ENCODE measurements around the gene INTS13. TPM values are rescaled to one million over a fixed set of nuclear protein-coding genes. Genes with fewer than 3 reads are reported as not detected.

The INTS13 gene
- total and polyA plus RNA-seq, 2 donors (not counting 1 experiment from before 2014, with no cell fraction given): 9.2 to 16.2 TPM

GRCh38 chr12:26861690-26862089 lies 76.1 kb downstream of the INTS13 start:
- no peak overlapping the region for H3K4me3 Mint-ChIP-seq
- CTCF ChIA-PET: interaction anchor here (1.2 kb wide), 1 partner anchor 17 kb away, joined by 3 read pairs; no protein-coding TSS in a partner anchor
- TF ChIP-seq EZH2 (IDR thresholded peaks at IDR 0.05; ENCODE audit: borderline replicate concordance, insufficient read depth, low read depth, low read length, poor library complexity, severe bottlenecking) (no peak), CTCF (IDR thresholded peaks at IDR 0.05) (no peak)

GRCh38 chr12:26857465-26858176 lies 80.2 kb downstream of the INTS13 start:
- no peak overlapping the region for H3K4me3 ChIP-seq (ENCODE audit: control extremely low read depth in 1 of 5, extremely low read depth in 1 of 5, insufficient read depth in 1 of 5, low read depth in 2 of 5, low read length in 4 of 5)
- Mint-ChIP-seq H3K27ac (no peak overlapping the region), H3K4me1 (no peaks in the 10 kb centered on the region), H3K9me3 (ENCODE audit: insufficient read depth) (no peaks in the 10 kb centered on the region), H3K27me3 (no peaks in the 10 kb centered on the region), H3K4me3 (no peak overlapping the region)
- H3K79me2 ChIP-seq (ENCODE audit: control insufficient read depth, insufficient read depth, low read length): no peaks in the 10 kb centered on the region
- ATAC-seq (ENCODE audit: low read depth) (no peak), DNase-seq (no peak)
- intact Hi-C loops (cut with micrococcal nuclease): no loop called here
- ChIA-PET CTCF (interaction anchor here (1.2 to 6.8 kb wide), 4 partner anchors 10 to 448 kb away, joined by 3 to 33 read pairs (median 7); no protein-coding TSS in a partner anchor), POLR2A (no interaction called here)
- H3K9ac ChIP-seq (ENCODE audit: low read length): no peak overlapping the region
- no peaks in the 10 kb centered on the region for H3K27me3 ChIP-seq (replicated peaks in 1 of 4; ENCODE audit: control extremely low read depth in 1 of 4, control insufficient read depth in 3 of 4, insufficient read depth in 4 of 4, low read length in 3 of 4)
- no peaks in the 10 kb centered on the region for H4K20me1 ChIP-seq (ENCODE audit: control insufficient read depth, insufficient read depth, low read length, poor library complexity, severe bottlenecking)
- H3K9me3 ChIP-seq (ENCODE audit: control extremely low read depth in 1 of 3, control insufficient read depth in 2 of 3, insufficient read depth in 1 of 3, low read length in 2 of 3): peaks cover 0 to 3% (median 0%) of the 10 kb centered on the region in 3 donors
- TF ChIP-seq CTCF (IDR thresholded peaks at IDR 0.05) (no peak), EZH2 (IDR thresholded peaks at IDR 0.05; ENCODE audit: borderline replicate concordance, insufficient read depth, low read depth, low read length, poor library complexity, severe bottlenecking) (no peak)
- H3K4me1 ChIP-seq (ENCODE audit: control insufficient read depth in 2 of 2, insufficient read depth in 2 of 2, low read length in 2 of 2): peaks cover 3 to 8% of the 10 kb centered on the region in 2 donors
- no peak overlapping the region for H2AFZ ChIP-seq (ENCODE audit: insufficient read depth, low read depth, low read length, poor library complexity, severe bottlenecking)
- H3K36me3 ChIP-seq (replicated peaks in 1 of 2; ENCODE audit: control extremely low read depth in 1 of 2, control insufficient read depth in 1 of 2, extremely low read depth in 1 of 2, insufficient read depth in 2 of 2, low read length in 1 of 2): no peaks in the 10 kb centered on the region
- WGBS (ENCODE audit: insufficient coverage): 83% methylated on average over 5 of the region's 6 CpGs
- H3K27ac ChIP-seq (ENCODE audit: low read length in 2 of 2): no peak overlapping the region
- no peak overlapping the region for H3K4me2 ChIP-seq (replicated peaks; ENCODE audit: low read depth, low read length, poor library complexity, severe bottlenecking)

More at GRCh38 chr12:26861690-26862089, 76.1 kb downstream of the INTS13 start:
- DNase-seq (no peak), ATAC-seq (ENCODE audit: low read depth) (no peak)
- Histone ChIP-seq H3K36me3 (replicated peaks in 1 of 2; ENCODE audit: control extremely low read depth in 1 of 2, control insufficient read depth in 1 of 2, extremely low read depth in 1 of 2, insufficient read depth in 2 of 2, low read length in 1 of 2) (no peaks in the 10 kb centered on the region), H3K79me2 (ENCODE audit: control insufficient read depth, insufficient read depth, low read length) (no peaks in the 10 kb centered on the region), H3K27ac (ENCODE audit: low read length in 2 of 2) (no peak overlapping the region), H3K9ac (ENCODE audit: low read length) (no peak overlapping the region), H4K20me1 (ENCODE audit: control insufficient read depth, insufficient read depth, low read length, poor library complexity, severe bottlenecking) (no peaks in the 10 kb centered on the region), H3K27me3 (replicated peaks in 1 of 4; ENCODE audit: control extremely low read depth in 1 of 4, control insufficient read depth in 3 of 4, insufficient read depth in 4 of 4, low read length in 3 of 4) (no peaks in the 10 kb centered on the region), H3K4me3 (ENCODE audit: control extremely low read depth in 1 of 5, extremely low read depth in 1 of 5, insufficient read depth in 1 of 5, low read depth in 2 of 5, low read length in 4 of 5) (no peak overlapping the region), H3K4me2 (replicated peaks; ENCODE audit: low read depth, low read length, poor library complexity, severe bottlenecking) (no peak overlapping the region), H3K9me3 (ENCODE audit: control extremely low read depth in 1 of 3, control insufficient read depth in 2 of 3, insufficient read depth in 1 of 3, low read length in 2 of 3) (peaks cover 0 to 3% (median 0%) of the 10 kb centered on the region in 3 donors), H3K4me1 (ENCODE audit: control insufficient read depth in 2 of 2, insufficient read depth in 2 of 2, low read length in 2 of 2) (no peaks in the 10 kb centered on the region), H2AFZ (ENCODE audit: insufficient read depth, low read depth, low read length, poor library complexity, severe bottlenecking) (no peak overlapping the region)
- WGBS (ENCODE audit: insufficient coverage): no CpG with 5 or more reads among the region's 1 CpG
- Mint-ChIP-seq H3K4me1 (no peaks in the 10 kb centered on the region), H3K9me3 (ENCODE audit: insufficient read depth) (no peaks in the 10 kb centered on the region), H3K27me3 (no peaks in the 10 kb centered on the region), H3K27ac (no peak overlapping the region)
- intact Hi-C loops (cut with micrococcal nuclease): no loop called here
- POLR2A ChIA-PET: no interaction called here

Measured in B cell (primary cell).